Activated T-cell treated with anti-CD3 and anti-CD28 coated beads, Interleukin-2, amount 50 U/mL, for 48 hours (primary cell): Measurements from ENCODE around the gene TMEM243.
"Not testable (repeated sequence)": the region's sequence is repeated elsewhere in the genome, so short reads cannot be mapped to it uniquely, and the experiment has no call there.

Experiments
- DNase-seq, 2 experiments: peaks; one replicate each; pipeline ENCODE4 v3.0.0-alpha.2; 2020

TMEM243 gene

GRCh38 chr7:87210506-87210905 lies 9.0 kb downstream of the TMEM243 start:
- DNase-seq, result no peak

GRCh38 chr7:87209295-87209924 lies 10.1 kb downstream of the TMEM243 start:
- DNase-seq, result no peak

DNA sequence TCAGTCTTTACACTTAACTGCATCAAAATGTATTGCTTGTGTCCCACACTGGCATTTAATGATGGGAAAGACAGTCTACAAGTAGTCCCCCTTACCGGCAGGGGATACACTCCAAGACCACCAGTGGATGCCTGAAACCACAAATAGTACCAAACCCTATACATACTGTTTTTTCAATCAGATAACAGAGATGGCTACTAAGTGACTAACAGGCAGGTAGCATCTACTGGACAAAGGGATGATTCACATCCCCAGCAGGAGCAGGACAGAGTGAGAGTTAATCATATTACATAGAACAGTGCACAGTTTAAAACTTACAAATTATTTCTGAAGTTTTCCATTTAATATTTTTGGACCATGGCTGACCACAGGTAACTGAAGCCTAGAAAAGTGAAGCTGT lies 13.2 kb downstream of the TMEM243 start:
- no peak for DNase-seq

- DNase-seq, result not testable (repeated sequence)
These were observed 13.8 kb downstream of the TMEM243 start for GRCh38 chr7:87205701-87206100.

DNA sequence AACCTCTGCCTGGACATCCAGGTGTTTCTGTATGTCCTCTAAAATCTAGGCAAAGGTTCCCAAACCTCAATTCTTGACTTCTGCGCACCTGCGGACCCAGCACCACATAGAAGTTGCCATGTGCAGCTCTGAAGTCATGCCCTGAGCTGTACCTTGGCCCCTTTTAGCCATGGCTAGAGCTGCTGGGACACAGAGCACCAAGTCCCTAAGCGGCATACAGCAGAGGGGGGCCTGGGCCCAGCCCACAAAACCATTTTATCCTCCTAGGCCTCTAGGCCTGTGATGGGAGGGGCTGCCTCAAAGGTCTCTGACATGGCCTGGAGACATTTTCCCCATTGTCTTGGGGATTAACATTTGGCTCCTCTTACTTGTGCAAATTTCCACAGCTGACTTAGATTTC lies 14.6 kb downstream of the TMEM243 start:
- DNase-seq, result no peak

GRCh38 chr7:87203929-87204328 lies 15.6 kb downstream of the TMEM243 start:
- not testable (repeated sequence) for DNase-seq

DNA sequence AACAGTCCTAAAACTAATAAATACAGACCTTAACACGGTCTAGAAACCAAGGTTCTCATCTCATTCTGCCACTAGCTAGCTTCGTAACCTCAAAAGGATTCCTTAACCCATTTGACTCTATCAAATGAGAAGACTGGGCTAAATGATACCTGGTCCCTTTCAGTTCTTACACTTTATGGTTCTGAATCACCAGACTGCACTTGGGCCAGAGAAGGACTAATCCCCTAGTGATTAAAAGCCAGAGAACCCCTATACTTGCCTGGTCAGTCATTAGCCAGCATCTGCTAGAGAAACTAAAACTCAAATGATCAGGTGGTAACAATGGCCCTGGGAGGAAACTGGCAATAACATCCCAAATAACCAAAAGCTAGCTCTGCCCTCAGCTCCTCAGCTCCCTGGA lies 16.8 kb downstream of the TMEM243 start:
- no peak for DNase-seq

DNA sequence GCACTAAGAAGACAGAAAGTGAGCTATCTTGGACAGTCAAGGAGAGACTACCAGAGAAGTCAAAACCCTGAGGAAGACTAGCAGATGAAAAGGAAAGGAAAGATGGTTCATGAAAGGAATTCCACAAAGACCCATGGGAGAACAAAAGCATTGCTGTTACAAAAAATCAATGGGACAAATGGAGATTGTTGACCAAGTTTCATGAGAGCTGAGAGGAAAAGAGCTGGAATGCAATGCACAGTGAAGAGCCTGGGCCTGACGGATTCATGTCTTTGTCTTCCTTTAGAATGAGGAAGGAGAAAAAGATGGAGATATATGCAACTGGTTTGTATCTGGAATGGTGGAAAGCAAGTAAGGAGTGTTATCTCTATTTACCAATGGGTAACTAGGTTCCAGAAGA lies 17.3 kb downstream of the TMEM243 start:
- no peak for DNase-seq

GRCh38 chr7:87199700-87200450 lies 19.7 kb downstream of the TMEM243 start:
- no peak for DNase-seq

- DNase-seq, result no peak
These were observed 20.3 kb downstream of the TMEM243 start for GRCh38 chr7:87199241-87199640.

DNA sequence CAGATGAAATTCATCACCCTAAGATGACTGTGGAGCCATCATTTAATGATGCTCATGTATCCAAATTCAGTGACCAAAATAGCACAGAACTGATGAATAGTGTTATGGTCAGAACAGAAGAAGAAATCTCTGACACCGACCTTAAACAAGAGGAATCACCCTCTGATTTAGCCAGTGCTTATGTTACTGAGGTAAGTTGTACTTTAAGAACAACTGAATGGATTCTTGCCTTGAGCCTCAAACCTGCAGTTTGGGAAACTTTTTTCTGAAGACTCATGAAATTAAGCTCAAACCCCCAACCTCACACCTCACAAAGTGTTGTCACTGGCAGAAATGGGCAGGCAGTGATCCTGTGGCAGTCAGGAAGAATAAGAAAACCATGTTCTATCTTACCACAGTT lies 25.6 kb downstream of the TMEM243 start:
- no peak for DNase-seq

DNA sequence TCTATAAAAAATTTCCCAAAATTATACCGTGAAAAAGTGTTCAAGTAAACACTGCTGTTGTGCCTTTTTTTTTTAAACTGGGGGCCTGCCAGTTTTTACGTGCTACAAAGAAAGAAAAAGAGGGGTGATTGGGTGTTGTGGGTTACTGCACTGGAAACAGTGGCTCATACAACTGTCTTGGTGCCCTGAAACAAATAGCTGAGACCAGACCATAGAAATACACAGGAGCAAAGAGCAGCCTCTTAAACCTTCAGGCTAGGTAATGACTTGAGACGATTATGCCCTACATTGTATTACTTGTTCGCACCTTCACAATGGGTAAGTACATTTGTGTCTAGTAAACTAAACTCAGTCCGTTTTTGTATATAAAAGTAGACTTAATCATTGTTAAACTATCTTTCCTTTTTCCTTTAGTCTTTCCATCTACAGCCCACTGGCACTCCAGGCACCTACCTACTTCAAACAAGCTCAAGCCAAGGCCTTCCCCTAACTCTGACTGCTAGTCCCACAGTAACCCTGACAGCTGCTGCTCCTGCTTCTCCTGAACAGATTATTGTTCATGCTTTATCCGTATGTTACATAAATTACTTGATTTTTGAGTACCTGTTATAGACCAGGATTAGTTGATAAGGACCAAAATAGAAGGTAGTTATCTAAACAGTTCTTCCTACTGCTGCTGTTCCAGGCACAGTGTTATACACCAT lies 26.6 kb downstream of the TMEM243 start:
- DNase-seq, result no peak

DNA sequence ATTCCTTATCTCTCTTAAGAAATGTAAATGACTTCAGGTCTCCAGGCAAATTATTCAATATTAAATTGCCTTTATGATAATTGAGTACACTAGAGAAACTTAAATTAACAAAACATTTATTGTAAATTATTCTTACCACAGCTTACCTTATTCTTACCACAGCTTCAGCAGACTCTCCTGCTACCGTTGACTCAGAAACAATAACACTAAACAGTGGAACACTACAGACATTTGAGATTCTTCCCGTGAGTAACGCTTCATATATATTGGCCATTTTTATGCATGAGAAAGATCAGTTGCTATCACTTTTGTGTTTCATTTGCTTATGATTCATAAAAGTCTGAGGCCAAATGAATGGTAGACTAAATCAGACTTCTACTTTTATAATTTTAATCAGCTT lies 28.7 kb downstream of the TMEM243 start:
- DNase-seq, result no peak

- DNase-seq, result no peak
These were observed 30.6 kb downstream of the TMEM243 start for GRCh38 chr7:87188930-87189329.

- no peak for DNase-seq
These were observed 32.4 kb downstream of the TMEM243 start for GRCh38 chr7:87187120-87187519.

GRCh38 chr7:87179180-87179579 lies 40.4 kb downstream of the TMEM243 start:
- DNase-seq, result no peak

GRCh38 chr7:87178320-87178719 lies 41.2 kb downstream of the TMEM243 start:
- DNase-seq, result no peak

GRCh38 chr7:87173471-87173870 lies 46.1 kb downstream of the TMEM243 start:
- no peak for DNase-seq

DNA sequence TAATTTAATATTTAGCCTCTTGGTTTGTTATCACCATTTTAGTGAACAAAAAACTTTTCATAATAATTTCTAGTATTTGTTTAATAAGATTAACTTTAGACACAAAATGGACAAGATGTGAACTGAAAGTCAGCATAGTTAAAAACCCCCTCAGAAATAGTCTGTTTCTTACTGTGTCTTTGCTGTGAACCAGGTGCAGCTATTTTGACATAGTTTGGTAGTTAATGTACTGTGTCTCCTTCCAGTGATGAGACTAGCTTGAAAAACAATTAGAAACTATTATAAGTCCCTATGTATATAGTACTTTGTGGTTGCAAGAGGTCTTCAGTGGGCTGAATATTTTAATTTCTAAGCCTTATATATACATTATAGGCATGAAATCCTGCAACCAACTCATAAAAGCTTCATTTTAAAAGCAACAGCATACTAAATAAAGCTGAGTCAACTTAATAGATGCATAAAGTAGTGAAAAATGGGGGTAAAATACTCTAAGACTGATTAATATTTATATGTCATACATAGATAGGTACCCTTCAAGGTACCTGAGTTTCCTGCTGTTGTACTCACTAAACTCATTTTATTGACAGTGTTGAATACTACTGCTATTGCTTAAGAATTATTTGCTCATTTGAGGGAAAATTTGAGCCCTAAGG lies 48.1 kb downstream of the TMEM243 start:
- no peak for DNase-seq

DNA sequence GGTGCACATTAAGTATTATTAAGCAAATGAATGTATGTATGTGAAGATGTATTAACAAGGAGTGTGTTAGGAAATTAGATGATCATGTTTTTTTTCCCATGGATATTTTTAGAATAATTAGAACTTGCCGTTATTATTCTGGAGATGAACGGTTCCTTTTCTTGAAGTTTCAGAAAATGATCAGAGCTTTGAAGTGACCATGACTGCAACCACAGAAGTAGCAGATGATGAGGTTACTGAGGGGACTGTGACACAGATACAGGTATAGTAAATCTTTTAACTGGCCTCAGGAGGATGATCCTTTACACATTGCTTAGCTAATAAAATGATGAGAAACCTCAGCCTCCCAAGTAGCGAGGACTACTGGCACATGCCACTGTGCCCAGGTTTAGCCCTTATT lies 48.7 kb downstream of the TMEM243 start:
- no peak for DNase-seq

DNA sequence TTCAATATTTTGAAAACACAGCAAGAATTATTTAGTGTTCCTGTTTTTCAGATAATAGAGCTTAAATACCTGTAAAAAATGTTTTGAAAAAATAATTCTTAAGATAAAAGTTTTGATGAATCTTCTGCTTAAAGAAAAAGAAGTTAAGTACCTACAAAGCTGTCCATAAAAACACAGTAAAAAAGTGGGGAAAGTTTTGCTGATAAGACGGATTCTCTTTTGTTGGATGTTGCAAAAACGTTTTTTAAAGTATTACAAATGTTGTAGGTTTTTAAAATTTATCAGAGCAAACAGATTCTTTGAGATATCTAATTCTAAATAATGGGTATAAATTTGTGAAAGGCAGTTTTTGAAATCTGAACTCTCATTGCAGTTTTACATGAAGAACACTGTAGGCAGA lies 55.1 kb downstream of the TMEM243 start:
- no peak for DNase-seq

- DNase-seq, result no peak
These were observed 60.0 kb downstream of the TMEM243 start for GRCh38 chr7:87159538-87159937.

DNA sequence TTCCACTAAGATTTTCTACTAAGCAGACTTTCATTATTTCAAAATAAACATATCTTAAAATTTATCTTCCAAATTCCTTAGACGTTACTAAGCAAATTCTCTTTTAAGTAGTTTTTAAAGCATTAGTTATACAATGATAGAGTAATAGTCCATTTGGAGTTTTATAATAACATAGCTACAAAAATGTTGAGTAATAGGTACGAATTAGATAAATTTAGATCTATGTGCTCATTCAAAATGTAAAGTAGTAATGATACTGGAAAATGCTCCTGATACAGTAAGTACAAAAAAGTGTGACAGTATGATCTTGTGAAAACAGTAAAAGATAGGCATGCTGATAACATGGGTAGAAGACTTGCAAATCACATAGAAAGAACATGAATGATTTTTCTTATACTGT lies 62.8 kb downstream of the TMEM243 start:
- no peak for DNase-seq

- DNase-seq, result no peak
These were observed 63.7 kb downstream of the TMEM243 start for GRCh38 chr7:87155788-87156187.
